ENCODE results near the gene ZFYVE9.
"Not testable (repeated sequence)": the region's sequence is repeated elsewhere in the genome, so short reads cannot be mapped to it uniquely, and the experiment has no call there.

ZFYVE9 gene

GRCh38 chr1:52345252-52345651, 203.4 kb downstream of the ZFYVE9 start:
- no peak for DNase-seq (ENCODE audit: low read depth)

- DNase-seq (ENCODE audit: low read depth), result no peak
These were observed 204.8 kb downstream of the ZFYVE9 start for GRCh38 chr1:52346653-52347052.

- DNase-seq (ENCODE audit: low read depth), result no peak
These were observed 206.9 kb downstream of the ZFYVE9 start for GRCh38 chr1:52348704-52349300.

GRCh38 chr1:52352690-52353089, 210.8 kb downstream of the ZFYVE9 start:
- no peak for DNase-seq (ENCODE audit: low read depth)

GRCh38 chr1:52355436-52355835, 213.5 kb downstream of the ZFYVE9 start:
- DNase-seq (ENCODE audit: low read depth), result no peak

- no peak for DNase-seq (ENCODE audit: low read depth)
These were observed 214.1 kb downstream of the ZFYVE9 start for GRCh38 chr1:52355847-52356505.

GRCh38 chr1:52356818-52357355, 215.0 kb downstream of the ZFYVE9 start:
- DNase-seq (ENCODE audit: low read depth), result no peak

- DNase-seq (ENCODE audit: low read depth), result no peak
These were observed 215.5 kb downstream of the ZFYVE9 start for GRCh38 chr1:52357397-52357796.

- DNase-seq (ENCODE audit: low read depth), result no peak
These were observed 217.1 kb downstream of the ZFYVE9 start for GRCh38 chr1:52358851-52359497.

GRCh38 chr1:52359676-52360594, 218.0 kb downstream of the ZFYVE9 start:
- DNase-seq (ENCODE audit: low read depth), result no peak

GRCh38 chr1:52360595-52360968, 218.7 kb downstream of the ZFYVE9 start:
- DNase-seq (ENCODE audit: low read depth), result no peak

GRCh38 chr1:52364235-52364839, 222.4 kb downstream of the ZFYVE9 start:
- no peak for DNase-seq (ENCODE audit: low read depth)

GRCh38 chr1:52365071-52365745, 223.3 kb downstream of the ZFYVE9 start:
- DNase-seq (ENCODE audit: low read depth), result no peak

GRCh38 chr1:52365746-52366516, 224.0 kb downstream of the ZFYVE9 start, which contains the start of gene CC2D1B:
Gene CC2D1B, minus strand, starts transcription at chr1:52366205. Its CDS starts 1,585 bp downstream, at chr1:52364620.
- peak; percentile 100 for DNase-seq (ENCODE audit: low read depth)

GRCh38 chr1:52366517-52366827, 224.6 kb downstream of the ZFYVE9 start:
- no peak for DNase-seq (ENCODE audit: low read depth)

GRCh38 chr1:52367272-52367671, 225.4 kb downstream of the ZFYVE9 start:
- DNase-seq (ENCODE audit: low read depth), result no peak

- peak; percentile 47 for DNase-seq (ENCODE audit: low read depth)
These were observed 226.7 kb downstream of the ZFYVE9 start for GRCh38 chr1:52368383-52369172.

- DNase-seq (ENCODE audit: low read depth), result not testable (repeated sequence)
These were observed 228.0 kb downstream of the ZFYVE9 start for GRCh38 chr1:52369851-52370250.

- no peak for DNase-seq (ENCODE audit: low read depth)
These were observed 243.5 kb downstream of the ZFYVE9 start for GRCh38 chr1:52385376-52385775.

GRCh38 chr1:52386458-52386857, 244.6 kb downstream of the ZFYVE9 start:
- DNase-seq (ENCODE audit: low read depth), result no peak
